Osteocyte (in vitro differentiated cells): ENCODE results near the gene TMEM252. TPM values are rescaled to one million over a fixed set of nuclear protein-coding genes. Genes with fewer than 3 reads are reported as not detected.

Experiments used
- DNase-seq: peaks from one replicate; pipeline ENCODE4 v3.0.0; 2021; ENCODE audit warnings: mixed read lengths; ENCODE audit not compliant: unreplicated experiment; ENCODE audit errors: extremely low spot score
- H3K27ac Mint-ChIP-seq: one replicate; pipeline ENCODE4 v1.8.0; 2021; ENCODE audit warnings: mild to moderate bottlenecking, mixed read lengths; ENCODE audit not compliant: unreplicated experiment
- H3K27me3 Mint-ChIP-seq: one replicate; pipeline ENCODE4 v1.8.0; 2021; ENCODE audit warnings: mixed read lengths; ENCODE audit not compliant: unreplicated experiment
- H3K36me3 Mint-ChIP-seq: one replicate; pipeline ENCODE4 v1.8.0; 2021; ENCODE audit warnings: mixed read lengths; ENCODE audit not compliant: unreplicated experiment
- H3K4me1 Mint-ChIP-seq: one replicate; pipeline ENCODE4 v1.8.0; 2021; ENCODE audit warnings: mixed read lengths; ENCODE audit not compliant: unreplicated experiment
- H3K4me3 Mint-ChIP-seq: one replicate; pipeline ENCODE4 v1.8.0; 2021; ENCODE audit warnings: mild to moderate bottlenecking, moderate library complexity, mixed read lengths; ENCODE audit not compliant: unreplicated experiment
- H3K9me3 Mint-ChIP-seq: one replicate; pipeline ENCODE4 v1.8.0; 2021; ENCODE audit warnings: mixed read lengths; ENCODE audit not compliant: unreplicated experiment
- CTCF ChIP-seq: fragments of 200-600 bp; sonication (generic); IDR thresholded peaks from 2 replicates; pipeline ENCODE4 v1.5.0; 2021; ENCODE audit warnings: antibody characterized with exemption, mild to moderate bottlenecking, moderate library complexity
- total RNA-seq: library from RNA; stranded (reverse); gene quantifications from 2 replicates; pipeline ENCODE4 v1.2.1, GENCODE V29; 2021

The TMEM252 gene
- total RNA-seq, 1 donor from 2014 or later: not detected

GRCh38 chr9:68507806-68508145 is 32.9 kb downstream of the TMEM252 start:
- H3K4me3 Mint-ChIP-seq: no peak overlapping the region
- H3K36me3 Mint-ChIP-seq: no peaks in the 10 kb centered on the region
- H3K4me1 Mint-ChIP-seq: no peaks in the 10 kb centered on the region
- TF ChIP-seq CTCF: no peak
- no peaks in the 10 kb centered on the region for H3K9me3 Mint-ChIP-seq
- DNase-seq: no peak
- H3K27me3 Mint-ChIP-seq: no peaks in the 10 kb centered on the region
- no peak overlapping the region for H3K27ac Mint-ChIP-seq

GRCh38 chr9:68507130-68507805 is 33.4 kb downstream of the TMEM252 start:
- Mint-ChIP-seq H3K4me3 (no peak overlapping the region), H3K9me3 (no peaks in the 10 kb centered on the region), H3K36me3 (no peaks in the 10 kb centered on the region), H3K4me1 (no peaks in the 10 kb centered on the region), H3K27me3 (no peaks in the 10 kb centered on the region), H3K27ac (no peak overlapping the region)
- peak; percentile 53 for TF ChIP-seq CTCF
- no peak for DNase-seq

GRCh38 chr9:68506551-68506950 is 34.1 kb downstream of the TMEM252 start:
- no peaks in the 10 kb centered on the region for H3K27me3 Mint-ChIP-seq
- H3K27ac Mint-ChIP-seq: no peak overlapping the region
- H3K9me3 Mint-ChIP-seq: no peaks in the 10 kb centered on the region

GRCh38 chr9:68505681-68506409 is 34.8 kb downstream of the TMEM252 start:
- H3K4me3 Mint-ChIP-seq: no peak overlapping the region
- DNase-seq: no peak
- no peak for TF ChIP-seq CTCF

More at GRCh38 chr9:68506551-68506950, 34.1 kb downstream of the TMEM252 start:
- no peak overlapping the region for H3K4me3 Mint-ChIP-seq
- H3K36me3 Mint-ChIP-seq: no peaks in the 10 kb centered on the region
- DNase-seq: no peak
- TF ChIP-seq CTCF: no peak
- no peaks in the 10 kb centered on the region for H3K4me1 Mint-ChIP-seq

GRCh38 chr9:68502279-68502678 is 38.4 kb downstream of the TMEM252 start:
- H3K36me3 Mint-ChIP-seq: no peaks in the 10 kb centered on the region
- no peak overlapping the region for H3K4me3 Mint-ChIP-seq
- no peak for DNase-seq
- peaks cover 3% of the 10 kb centered on the region for H3K27me3 Mint-ChIP-seq
- H3K27ac Mint-ChIP-seq: no peak overlapping the region
- H3K4me1 Mint-ChIP-seq: no peaks in the 10 kb centered on the region
- TF ChIP-seq CTCF: no peak
- no peaks in the 10 kb centered on the region for H3K9me3 Mint-ChIP-seq

More at GRCh38 chr9:68505681-68506409, 34.8 kb downstream of the TMEM252 start:
- Mint-ChIP-seq H3K9me3 (no peaks in the 10 kb centered on the region), H3K27me3 (no peaks in the 10 kb centered on the region), H3K36me3 (no peaks in the 10 kb centered on the region), H3K27ac (no peak overlapping the region), H3K4me1 (no peaks in the 10 kb centered on the region)
